Keratinocyte (primary cell): Measurements from ENCODE around the gene RDH12. TPM values are rescaled to one million over a fixed set of nuclear protein-coding genes. Genes with fewer than 3 reads are reported as not detected.

Experiments used
- DNase-seq: peaks from one replicate; pipeline ENCODE4 v3.0.0-alpha.2; 2011; ENCODE audit warnings: low read depth, missing footprints, low spot score
- FAIRE-seq: peaks from 2 replicates; lab custom pipeline; 2011; peaks lifted over from hg19 to GRCh38; lab: Jason Lieb, UNC
- H2AFZ ChIP-seq: 2 replicates; pipeline ENCODE4 v1.6.0; 2012; ENCODE audit warnings: low read length, control low read depth, inconsistent platforms; ENCODE audit not compliant: control insufficient read depth
- H3K27ac ChIP-seq: 2 replicates; pipeline ENCODE4 v1.5.1; 2011; ENCODE audit warnings: low read length; ENCODE audit not compliant: control insufficient read depth, insufficient read depth
- H3K27me3 ChIP-seq: 3 replicates; pipeline ENCODE4 v1.6.0; 2011; ENCODE audit warnings: low read length; ENCODE audit not compliant: control insufficient read depth, insufficient read depth; ENCODE audit errors: extremely low read depth
- H3K36me3 ChIP-seq, 2 experiments: 2 replicates in 1 of 2; 3 replicates in 1 of 2; pipeline ENCODE4 v1.5.1; 2011; ENCODE audit warnings: low read length in 2 of 2, mild to moderate bottlenecking in 1 of 2; ENCODE audit not compliant: control insufficient read depth in 2 of 2, insufficient read depth in 2 of 2; ENCODE audit errors: extremely low read depth in 1 of 2
- H3K4me1 ChIP-seq: 3 replicates; pipeline ENCODE4 v1.5.1; 2011; ENCODE audit warnings: low read length; ENCODE audit not compliant: control insufficient read depth, insufficient read depth; ENCODE audit errors: extremely low read depth
- H3K4me2 ChIP-seq: 3 replicates; pipeline ENCODE4 v1.6.0; 2011; ENCODE audit warnings: low read depth, low read length; ENCODE audit not compliant: control insufficient read depth, insufficient read depth; ENCODE audit errors: extremely low read depth
- H3K4me3 ChIP-seq, 3 experiments: fragments of 200-600 bp in 1 of 3; sonication (generic) in 1 of 3; 2 replicates in 2 of 3; 3 replicates in 1 of 3; pipeline ENCODE4 v1.5.1; 2011 to 2016; ENCODE audit warnings: low read length in 3 of 3, mild to moderate bottlenecking in 3 of 3, control low read depth in 2 of 3, inconsistent platforms in 1 of 3, low read depth in 1 of 3, mixed read lengths in 1 of 3, mixed run types in 1 of 3, moderate library complexity in 1 of 3; ENCODE audit not compliant: control insufficient read depth in 2 of 3, insufficient read depth in 2 of 3; ENCODE audit errors: extremely low read depth in 1 of 3
- H3K79me2 ChIP-seq: 2 replicates; pipeline ENCODE4 v1.6.0; 2012; ENCODE audit warnings: low read length; ENCODE audit not compliant: control insufficient read depth, insufficient read depth
- H3K9ac ChIP-seq: 3 replicates; pipeline ENCODE4 v1.6.0; 2011; ENCODE audit warnings: low read length; ENCODE audit not compliant: control insufficient read depth, insufficient read depth; ENCODE audit errors: extremely low read depth
- H3K9me1 ChIP-seq: 3 replicates; pipeline ENCODE4 v1.6.0; 2011; ENCODE audit warnings: low read length; ENCODE audit not compliant: control insufficient read depth, insufficient read depth; ENCODE audit errors: extremely low read depth
- H3K9me3 ChIP-seq: 2 replicates; pipeline ENCODE4 v1.5.1; 2012; ENCODE audit warnings: low read depth, low read length; ENCODE audit not compliant: control insufficient read depth
- H4K20me1 ChIP-seq: 3 replicates; pipeline ENCODE4 v1.6.0; 2011; ENCODE audit warnings: low read length; ENCODE audit not compliant: control insufficient read depth, insufficient read depth; ENCODE audit errors: extremely low read depth
- EZH2 ChIP-seq: IDR thresholded peaks from one replicate; pipeline ENCODE4 v1.6.1; 2012; ENCODE audit warnings: inconsistent platforms, mild to moderate bottlenecking, low read length, moderate library complexity
- dilution Hi-C: fragments of 300-500 bp; cut with MboI; formaldehyde crosslinking; loops from one replicate; pipeline ENCODE4 v1.7.0; 2020; ENCODE audit warnings: low sequenced_read_pairs; ENCODE audit not compliant: extremely low pct_ligation_motif_present
- polyA plus RNA-seq, 5 experiments: library from polyadenylated mRNA; depleted of rRNA in 3 of 5; stranded (reverse) in 3 of 5; stranded (forward) in 1 of 5; unstranded in 1 of 5; fragments of >200 nt; gene quantifications; 1 replicate in 1 of 5; 2 replicates in 3 of 5; 3 replicates in 1 of 5; pipeline versions ENCODE4 v1.2.1 to v1.2.3, GENCODE V29; 2011 to 2012; ENCODE audit warnings: missing spikeins in 2 of 5, low read depth in 1 of 5, low replicate concordance in 1 of 5
- TF ChIP-seq, protein P1 (sequence below), 3 experiments: IDR thresholded peaks in 1 of 3; conservative IDR thresholded peaks in 1 of 3; optimal IDR thresholded peaks in 1 of 3; 2 replicates in 2 of 3; 3 replicates in 1 of 3; pipeline versions ENCODE3 to v1.5.1; 2011; ENCODE audit warnings: low read length in 3 of 3, mild to moderate bottlenecking in 3 of 3, moderate library complexity in 2 of 3, control low read depth in 1 of 3, inconsistent platforms in 1 of 3; ENCODE audit not compliant: insufficient read depth in 2 of 3; ENCODE audit errors: extremely low read depth in 1 of 3

RDH12 gene
- polyA plus RNA-seq, 1 donor (not counting 4 experiments of a cell fraction or from before 2014, with no cell fraction given), result 0.98 TPM

DNA sequence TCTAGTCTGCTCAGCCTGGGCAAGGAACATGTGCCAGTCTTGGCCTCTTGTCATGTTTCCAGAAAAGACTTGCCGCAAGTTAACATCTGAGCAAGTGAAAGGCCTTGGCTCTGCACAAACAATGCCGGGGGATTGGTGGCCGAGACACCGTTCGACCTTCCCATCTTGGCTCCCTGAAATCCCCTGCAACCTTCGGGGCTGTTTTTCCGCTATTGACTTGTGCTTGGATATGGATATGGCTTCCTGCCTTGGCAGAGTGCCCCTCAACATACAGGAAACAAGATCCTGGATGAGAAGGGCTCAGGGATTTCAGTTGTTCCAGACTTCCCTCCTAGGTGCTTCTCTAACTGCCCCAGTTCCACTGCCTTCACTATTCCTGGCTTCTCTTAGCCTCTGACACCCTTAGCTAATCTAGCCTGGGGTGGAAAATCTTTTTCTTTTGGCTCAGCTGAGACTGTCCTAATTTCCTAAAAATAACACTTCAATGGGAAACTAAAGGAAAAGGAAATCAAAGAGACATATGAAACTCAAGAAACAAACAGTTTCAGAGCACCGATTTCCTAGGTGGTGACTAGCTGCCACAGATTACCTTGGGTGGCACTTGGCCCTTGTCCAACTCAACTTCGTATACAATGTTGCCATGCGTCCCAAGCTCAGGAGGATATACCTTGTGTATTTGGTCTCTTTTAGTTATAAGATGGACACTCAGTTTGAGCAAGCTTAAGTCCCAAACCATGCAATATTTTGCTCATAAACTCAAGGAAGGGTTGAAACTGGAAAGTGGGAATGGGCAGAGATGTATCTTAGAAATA lies 33.9 kb downstream of the RDH12 start:
- Histone ChIP-seq H3K27ac (no peak overlapping the region), H3K9me3 (no peaks in the 10 kb centered on the region), H4K20me1 (no peaks in the 10 kb centered on the region), H3K36me3 (no peaks in the 10 kb centered on the region), H3K27me3 (no peaks in the 10 kb centered on the region), H3K79me2 (no peaks in the 10 kb centered on the region), H2AFZ (no peak overlapping the region), H3K9me1 (peaks cover 2% of the 10 kb centered on the region), H3K4me1 (peaks cover 6% of the 10 kb centered on the region), H3K4me2 (no peak overlapping the region), H3K4me3 (no peak overlapping the region), H3K9ac (no peak overlapping the region)
- dilution Hi-C loops, result no loop called here
- TF ChIP-seq, protein P1, sequence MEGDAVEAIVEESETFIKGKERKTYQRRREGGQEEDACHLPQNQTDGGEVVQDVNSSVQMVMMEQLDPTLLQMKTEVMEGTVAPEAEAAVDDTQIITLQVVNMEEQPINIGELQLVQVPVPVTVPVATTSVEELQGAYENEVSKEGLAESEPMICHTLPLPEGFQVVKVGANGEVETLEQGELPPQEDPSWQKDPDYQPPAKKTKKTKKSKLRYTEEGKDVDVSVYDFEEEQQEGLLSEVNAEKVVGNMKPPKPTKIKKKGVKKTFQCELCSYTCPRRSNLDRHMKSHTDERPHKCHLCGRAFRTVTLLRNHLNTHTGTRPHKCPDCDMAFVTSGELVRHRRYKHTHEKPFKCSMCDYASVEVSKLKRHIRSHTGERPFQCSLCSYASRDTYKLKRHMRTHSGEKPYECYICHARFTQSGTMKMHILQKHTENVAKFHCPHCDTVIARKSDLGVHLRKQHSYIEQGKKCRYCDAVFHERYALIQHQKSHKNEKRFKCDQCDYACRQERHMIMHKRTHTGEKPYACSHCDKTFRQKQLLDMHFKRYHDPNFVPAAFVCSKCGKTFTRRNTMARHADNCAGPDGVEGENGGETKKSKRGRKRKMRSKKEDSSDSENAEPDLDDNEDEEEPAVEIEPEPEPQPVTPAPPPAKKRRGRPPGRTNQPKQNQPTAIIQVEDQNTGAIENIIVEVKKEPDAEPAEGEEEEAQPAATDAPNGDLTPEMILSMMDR (optimal IDR thresholded peaks at IDR 0.05 in 1 of 3, IDR thresholded peaks at IDR 0.05 in 1 of 3, conservative IDR thresholded peaks at IDR 0.05 in 1 of 3; ENCODE audit: extremely low read depth in 1 of 3, insufficient read depth in 2 of 3, low read length in 3 of 3), result no peak
- TF ChIP-seq EZH2, result no peak
- DNase-seq (no peak), FAIRE-seq (no peak)

- FAIRE-seq (no peak), DNase-seq (no peak)
- peaks cover 2% of the 10 kb centered on the region for H3K9me1 ChIP-seq
- no peaks in the 10 kb centered on the region for H3K79me2 ChIP-seq
- no peak overlapping the region for H3K4me3 ChIP-seq
- peaks cover 6% of the 10 kb centered on the region for H3K4me1 ChIP-seq
- H3K9me3 ChIP-seq, result no peaks in the 10 kb centered on the region
- H3K4me2 ChIP-seq, result no peak overlapping the region
- H4K20me1 ChIP-seq, result no peaks in the 10 kb centered on the region
- H3K27ac ChIP-seq, result no peak overlapping the region
- no peak overlapping the region for H2AFZ ChIP-seq
- no peak overlapping the region for H3K9ac ChIP-seq
- dilution Hi-C loops, result no loop called here
- TF ChIP-seq, protein P1 (optimal IDR thresholded peaks at IDR 0.05 in 1 of 3, IDR thresholded peaks at IDR 0.05 in 1 of 3, conservative IDR thresholded peaks at IDR 0.05 in 1 of 3; ENCODE audit: extremely low read depth in 1 of 3, insufficient read depth in 2 of 3, low read length in 3 of 3), result no peak
- TF ChIP-seq EZH2, result no peak
- no peaks in the 10 kb centered on the region for H3K36me3 ChIP-seq
- H3K27me3 ChIP-seq, result no peaks in the 10 kb centered on the region
Measured at GRCh38 chr14:67736771-67737170, 35.1 kb downstream of the RDH12 start.
